ENCODE data around the gene HK1.
"Not testable (repeated sequence)": the region's sequence is repeated elsewhere in the genome, so short reads cannot be mapped to it uniquely, and the experiment has no call there.

HK1 gene

DNA sequence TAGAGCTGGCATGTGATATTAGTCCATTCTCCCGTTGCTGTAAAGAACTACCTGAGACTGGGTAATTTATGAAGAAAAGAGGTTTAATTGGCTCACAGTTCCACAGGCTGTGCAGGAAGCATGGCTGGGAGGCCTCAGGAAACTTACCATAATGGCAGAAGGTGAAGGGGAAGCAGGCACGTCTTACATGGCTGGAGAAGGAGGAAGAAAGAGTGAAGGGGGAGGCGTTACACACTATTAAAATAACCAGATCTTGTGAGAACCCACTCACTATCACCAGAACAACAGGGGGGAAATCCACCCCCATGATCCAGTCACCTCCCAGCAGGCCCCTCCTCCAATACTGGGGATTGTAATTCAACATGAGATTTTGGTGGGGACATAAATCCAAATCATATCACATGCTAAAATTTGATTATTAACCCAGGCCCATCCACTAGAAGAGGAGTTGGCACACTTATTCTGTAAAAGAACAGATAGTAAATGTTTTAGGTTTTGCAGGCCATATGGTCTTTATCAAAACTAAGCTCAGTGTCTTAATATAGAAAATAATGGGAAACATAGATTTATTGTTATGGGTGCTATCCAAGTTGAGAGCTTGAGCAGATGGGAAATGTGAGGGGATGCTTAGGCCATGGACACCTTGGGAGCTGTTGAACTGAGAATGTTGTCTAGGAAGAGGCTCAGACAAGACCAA, 18.6 kb upstream of the HK1 start:
- no peak for DNase-seq (ENCODE audit: low spot score)

DNA sequence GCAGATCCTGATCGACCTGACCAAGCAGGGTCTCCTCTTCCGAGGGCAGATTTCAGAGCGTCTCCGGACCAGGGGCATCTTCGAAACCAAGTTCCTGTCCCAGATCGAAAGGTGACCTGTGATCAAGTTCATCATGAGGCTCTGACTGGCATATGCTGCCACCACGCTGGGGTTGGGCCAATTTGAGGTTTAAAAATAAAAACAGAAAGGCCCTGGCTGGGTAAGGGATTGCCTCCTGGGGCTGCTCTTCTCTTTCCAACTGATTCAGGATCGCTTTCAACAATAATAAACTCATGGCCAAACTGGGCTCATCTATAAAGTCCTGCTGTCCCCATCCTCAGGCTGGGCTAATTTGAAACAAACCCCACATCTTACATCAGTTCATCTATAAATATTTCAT, 17.1 kb upstream of the HK1 start:
- no peak for DNase-seq (ENCODE audit: low spot score)

DNA sequence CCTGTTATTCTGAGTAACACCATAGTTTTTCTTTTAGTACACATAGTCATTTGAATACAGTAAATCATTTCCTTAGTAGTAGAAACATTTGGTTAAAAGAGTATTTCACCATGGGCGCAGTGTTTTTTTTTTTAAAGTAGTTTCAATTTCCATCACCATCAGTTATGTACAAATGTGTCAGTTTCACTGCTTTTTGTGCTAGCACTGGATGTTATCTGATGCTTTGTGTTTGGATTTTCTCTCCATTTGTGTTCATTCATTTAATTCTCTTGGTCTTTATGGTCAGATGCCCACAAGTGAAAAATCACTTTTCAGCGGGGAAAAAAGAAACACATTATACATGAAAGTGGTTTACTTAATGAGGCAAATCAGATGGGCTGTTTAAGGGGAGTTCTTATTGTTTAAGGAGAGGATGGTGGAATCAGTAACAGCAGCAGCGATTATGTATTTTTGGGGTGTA, 16.0 kb upstream of the HK1 start:
- no peak for DNase-seq (ENCODE audit: low spot score)

DNA sequence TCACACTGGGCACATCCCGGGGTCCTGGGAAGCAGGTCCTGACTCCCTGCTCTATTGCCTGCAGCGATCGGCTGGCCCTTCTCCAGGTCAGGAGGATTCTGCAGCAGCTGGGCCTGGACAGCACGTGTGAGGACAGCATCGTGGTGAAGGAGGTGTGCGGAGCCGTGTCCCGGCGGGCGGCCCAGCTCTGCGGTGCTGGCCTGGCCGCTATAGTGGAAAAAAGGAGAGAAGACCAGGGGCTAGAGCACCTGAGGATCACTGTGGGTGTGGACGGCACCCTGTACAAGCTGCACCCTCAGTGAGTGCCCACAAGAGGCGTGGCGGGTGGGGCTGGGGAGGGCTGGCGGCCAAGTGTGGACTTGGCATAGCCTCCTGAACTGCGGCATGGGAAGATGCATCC, 12.8 kb upstream of the HK1 start:
- DNase-seq (ENCODE audit: low spot score): no peak

DNA sequence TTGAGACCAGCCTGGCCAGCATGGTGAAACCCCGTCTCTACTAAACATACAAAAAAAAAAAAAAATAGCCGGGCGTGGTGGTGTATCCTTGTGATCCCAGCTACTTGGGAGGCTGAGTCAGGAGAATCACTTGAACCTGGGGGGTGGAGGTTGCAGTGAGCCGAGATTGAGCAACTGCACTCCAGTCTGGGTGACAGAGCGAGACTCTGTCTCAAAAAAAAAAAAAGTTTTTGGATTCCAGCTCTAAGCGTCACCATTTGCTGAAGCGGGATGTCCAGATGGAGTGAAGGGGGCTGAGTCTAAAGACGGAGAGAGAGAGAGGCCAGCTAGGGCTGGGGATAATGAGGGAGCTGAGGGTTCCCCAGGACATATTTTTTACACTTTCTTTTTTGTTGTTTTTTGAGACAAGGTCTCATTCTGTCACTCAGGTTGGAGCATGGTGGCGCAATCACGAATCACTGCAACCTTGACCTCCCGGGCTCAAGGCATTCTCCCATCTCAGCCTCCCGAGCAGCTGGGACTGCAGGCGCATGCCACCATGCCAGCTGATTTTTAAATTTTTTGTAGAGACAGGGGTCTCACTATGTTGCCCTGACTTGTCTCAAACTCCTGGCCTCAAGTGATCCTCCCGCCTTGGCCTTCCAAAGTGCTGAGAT, 9.4 kb upstream of the HK1 start:
- DNase-seq (ENCODE audit: low spot score): no peak

DNA sequence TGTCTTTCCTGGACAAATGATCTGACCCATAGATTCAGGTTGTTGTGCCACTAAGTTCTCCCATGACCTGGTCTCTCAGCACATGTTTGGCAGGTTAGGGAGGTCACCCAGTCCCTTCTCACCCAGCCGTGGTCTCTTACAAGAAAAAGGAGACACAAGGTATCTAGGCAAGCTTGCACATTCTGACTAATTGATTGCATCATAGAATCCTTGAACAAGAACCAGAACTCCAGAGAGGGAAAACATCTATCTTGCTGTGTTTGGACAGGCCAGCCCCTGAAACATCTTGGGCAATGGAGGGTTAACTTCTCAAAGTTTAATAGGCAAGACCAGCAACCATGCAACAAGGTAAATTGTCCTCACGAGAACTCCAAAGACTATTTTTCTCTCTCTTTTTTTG, 8.5 kb upstream of the HK1 start:
- no peak for DNase-seq (ENCODE audit: low spot score)

DNA sequence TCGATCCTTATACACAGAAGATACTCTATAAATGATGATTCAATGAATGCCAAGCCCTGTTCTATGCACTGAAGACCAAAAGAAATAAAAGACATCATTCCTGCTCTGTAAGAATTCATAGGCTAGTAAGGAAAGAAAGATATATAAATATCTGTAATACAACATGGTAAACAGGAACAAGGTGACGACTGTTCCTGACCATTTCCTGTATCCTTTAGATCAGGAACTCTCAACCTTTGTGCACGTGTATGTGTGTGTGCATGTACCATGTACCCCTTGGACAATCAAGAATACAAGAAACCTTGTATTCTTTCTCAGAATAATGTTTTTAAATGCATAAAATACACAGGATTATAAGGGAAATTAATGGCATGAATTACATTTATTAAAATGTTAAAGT, 7.3 kb upstream of the HK1 start:
- DNase-seq (ENCODE audit: low spot score): no peak

DNA sequence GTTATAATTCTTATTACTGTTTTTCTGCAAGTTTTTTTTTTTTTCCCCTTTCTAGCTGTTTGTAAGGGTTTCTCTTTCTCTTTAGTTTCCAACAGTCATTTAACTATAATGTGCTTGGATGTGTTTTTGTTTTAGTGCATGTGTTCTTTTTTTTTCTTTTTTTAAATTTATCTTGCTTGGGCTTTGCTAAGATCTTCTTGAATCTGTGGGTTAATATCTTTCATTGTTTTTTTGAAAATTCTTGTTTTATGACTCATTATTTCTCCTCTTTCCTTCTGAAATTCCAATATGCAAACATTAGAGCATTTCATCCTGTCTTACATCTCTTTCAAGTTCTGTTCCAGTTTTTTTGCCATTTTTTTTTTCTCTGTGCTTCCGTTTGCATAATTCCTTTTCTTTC, 5.7 kb upstream of the HK1 start:
- no peak for DNase-seq (ENCODE audit: low spot score)

DNA sequence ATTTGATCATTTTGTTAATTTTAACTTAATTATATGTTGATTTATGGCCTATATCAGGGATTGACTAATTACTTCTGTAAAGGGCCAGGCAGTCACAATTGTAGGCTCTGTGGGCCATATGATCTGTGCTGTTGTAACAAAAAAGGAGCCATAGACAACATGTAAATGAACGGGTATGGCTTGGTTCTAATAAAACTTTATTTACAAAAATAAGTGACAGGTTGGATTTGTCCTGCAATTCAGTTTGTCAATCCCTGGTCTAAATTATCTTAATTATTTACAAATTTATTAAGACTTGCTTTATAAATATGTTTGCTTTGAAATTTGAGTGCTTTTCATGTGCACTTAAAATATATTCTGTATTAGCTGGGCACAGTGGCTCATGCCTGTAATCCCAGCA, 2.9 kb upstream of the HK1 start:
- DNase-seq (ENCODE audit: low spot score): no peak

DNA sequence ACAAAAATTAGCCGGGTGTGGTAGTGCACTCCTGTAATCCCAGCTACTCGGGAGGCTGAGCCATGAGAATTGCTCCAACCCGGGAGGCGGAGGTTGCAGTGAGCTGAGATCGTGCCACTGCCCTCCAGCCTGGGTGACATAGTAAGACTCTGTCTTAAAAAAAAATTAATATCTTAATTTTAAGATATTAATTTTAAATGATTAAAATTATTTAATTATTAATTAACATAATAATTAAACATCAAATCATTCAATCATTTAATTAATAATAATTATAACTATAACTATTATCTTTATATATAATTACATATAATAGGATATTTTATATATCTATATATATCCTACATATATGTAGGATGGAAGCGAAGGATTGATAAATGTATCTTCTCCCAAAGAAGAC, 1.8 kb upstream of the HK1 start:
- DNase-seq (ENCODE audit: low spot score): no peak

DNA sequence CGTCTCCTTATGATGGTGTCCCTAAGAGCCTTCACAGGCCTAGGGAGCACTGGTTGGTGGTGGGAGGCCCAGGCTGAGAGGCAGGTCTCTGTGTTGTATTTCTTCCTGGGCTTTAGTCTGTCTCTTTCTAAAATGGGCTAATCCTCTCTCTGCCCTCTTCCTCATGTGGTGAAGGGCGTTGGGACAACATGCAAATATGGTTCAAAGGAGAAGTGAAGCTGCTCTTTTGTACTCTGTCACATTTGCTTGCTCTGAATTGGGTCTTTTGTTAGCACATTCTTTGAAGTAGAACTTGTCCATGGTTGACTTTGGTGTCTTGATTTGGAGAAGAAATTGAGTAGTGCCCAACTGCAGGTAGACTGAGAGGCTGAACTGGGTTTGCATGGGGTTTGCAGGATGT, 814 bp downstream of the HK1 start:
- DNase-seq (ENCODE audit: low spot score): no peak

DNA sequence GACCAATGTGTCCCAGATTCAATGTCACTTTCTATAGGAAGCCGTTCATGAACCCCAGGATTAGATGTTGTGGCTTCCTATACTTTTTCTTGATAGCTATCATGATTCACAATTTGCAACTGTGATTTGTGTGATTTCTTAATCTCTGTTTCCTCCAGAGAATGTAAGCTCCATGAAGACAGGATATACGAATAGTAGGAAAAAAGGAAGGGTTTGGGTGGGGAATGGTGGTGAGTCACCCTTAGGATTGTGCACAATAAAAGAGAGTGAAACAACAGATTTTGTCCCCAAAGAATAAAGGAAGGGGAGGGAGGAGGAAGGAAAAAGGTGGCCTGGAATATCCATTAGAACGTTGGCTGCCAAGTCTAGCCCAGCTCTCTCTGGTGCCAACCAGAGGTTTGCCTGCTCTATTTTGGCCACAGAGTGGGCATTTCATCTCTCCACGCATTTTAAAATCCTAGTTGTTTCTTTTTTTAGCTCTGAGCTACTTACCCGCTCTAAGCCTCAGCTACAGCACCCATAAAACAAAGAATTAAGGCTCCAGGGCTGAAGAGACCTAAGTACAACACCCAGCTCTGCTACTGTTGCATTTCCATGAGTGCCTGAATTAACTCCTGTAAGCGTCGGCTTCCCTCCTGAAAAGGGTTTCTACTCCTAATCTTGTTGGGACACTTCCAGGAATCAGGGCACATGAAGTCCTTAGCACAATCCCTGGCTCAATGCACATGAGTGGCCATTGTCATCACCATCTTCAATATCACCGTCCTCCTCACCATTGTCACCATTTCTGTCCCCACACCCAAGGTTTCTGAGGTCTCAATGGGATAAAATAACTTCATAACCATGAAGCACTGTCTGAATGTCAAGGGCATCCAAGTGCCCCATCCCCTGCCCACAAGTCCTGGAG, 3.5 kb downstream of the HK1 start:
- DNase-seq (ENCODE audit: low spot score): no peak

DNA sequence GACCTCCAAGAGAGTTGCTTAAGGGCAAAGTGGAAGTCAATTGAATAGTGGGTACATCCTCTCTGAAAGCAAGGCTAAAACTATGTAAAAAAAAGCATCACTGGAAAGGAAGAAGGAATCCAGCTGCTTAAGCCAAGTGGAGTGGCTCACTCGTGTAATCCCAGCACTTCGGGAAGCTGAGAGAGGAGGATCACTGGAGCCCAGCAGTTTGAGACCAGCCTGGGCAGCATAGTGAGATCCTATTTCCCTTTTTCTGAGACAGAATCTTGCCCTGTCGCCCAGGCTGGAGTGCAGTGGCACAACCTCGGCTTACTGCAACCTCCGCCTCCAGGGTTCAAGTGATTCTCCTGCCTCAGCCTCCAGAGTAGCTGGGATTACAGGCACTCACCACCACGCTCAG, 6.1 kb downstream of the HK1 start:
- DNase-seq (ENCODE audit: low spot score): not testable (repeated sequence)

DNA sequence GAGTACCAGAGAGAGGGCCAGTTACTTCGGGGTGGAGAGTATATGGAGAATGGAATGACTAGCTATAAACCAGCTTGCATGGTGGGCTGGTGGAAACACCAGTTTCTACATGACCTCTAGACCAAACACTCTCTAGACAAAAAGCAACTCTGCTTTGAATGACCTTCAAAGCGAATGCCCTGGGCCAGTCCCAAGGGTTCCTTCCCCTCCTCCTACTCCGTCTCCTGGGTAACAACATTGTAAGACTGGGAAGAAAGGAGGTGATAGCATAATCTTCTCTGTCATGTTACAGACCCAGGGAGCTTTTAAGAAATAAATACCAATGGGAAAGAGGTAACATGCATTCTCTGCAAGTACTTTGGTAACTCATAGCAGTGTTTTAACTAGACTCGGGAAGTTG, 7.4 kb downstream of the HK1 start:
- DNase-seq (ENCODE audit: low spot score): peak; percentile 46

DNA sequence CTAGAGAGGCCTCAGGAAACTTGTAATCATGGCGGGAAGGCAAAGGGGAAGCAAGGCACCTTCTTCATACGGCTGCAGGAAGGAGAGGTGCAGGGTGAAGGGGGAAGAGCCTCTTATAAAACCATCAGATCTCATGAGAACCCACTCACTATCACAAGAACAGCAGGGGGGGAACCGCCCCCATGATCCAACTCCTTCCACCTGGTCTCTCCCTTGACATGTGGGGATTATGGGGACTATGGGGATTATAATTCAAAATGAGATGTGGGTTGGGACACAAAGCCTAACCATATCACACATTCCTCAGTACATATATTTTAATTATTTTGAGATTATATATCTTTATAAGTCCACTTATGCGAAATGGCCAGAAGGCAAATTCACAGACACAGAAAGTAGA, 8.9 kb downstream of the HK1 start:
- no peak for DNase-seq (ENCODE audit: low spot score)

DNA sequence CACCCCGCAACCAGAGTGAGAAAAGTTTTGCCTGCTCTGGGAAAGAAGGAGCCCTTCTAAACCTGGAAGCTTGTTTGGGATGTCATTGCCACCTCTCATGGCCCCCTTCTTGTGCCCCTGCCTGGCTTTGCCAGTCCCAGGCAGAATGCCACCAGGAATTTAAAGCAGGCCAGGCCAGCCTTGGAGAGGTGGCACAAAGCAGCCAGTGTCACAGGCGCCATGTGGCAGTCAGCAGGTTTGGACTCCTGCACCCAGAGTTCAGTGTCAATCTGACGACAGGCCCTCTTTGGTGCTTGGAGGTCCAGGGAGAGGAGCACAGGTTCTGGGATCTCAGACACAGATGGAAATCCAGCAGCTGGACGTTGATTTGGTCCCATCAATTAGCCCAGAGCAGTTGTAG, 12.7 kb downstream of the HK1 start:
- no peak for DNase-seq (ENCODE audit: low spot score)

DNA sequence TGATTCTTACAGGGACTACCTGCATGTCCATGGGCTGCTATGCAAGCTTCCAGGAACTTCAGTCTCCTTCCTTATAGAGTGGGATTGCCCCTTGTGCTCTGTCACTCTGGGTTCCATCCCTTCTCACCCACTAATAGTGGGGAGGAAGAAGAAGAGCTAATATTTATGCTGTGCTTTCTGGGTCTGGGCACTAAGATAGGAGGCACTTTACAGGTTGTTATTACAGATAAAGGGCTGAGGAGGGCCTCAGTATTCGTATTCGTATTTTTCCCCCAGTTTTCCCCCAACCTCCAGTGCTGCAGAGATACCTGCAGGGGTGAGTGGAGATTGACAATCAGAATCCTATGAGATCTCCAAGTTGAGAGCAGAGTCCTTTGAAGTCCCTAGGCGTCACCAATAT, 14.2 kb downstream of the HK1 start:
- DNase-seq (ENCODE audit: low spot score): no peak

DNA sequence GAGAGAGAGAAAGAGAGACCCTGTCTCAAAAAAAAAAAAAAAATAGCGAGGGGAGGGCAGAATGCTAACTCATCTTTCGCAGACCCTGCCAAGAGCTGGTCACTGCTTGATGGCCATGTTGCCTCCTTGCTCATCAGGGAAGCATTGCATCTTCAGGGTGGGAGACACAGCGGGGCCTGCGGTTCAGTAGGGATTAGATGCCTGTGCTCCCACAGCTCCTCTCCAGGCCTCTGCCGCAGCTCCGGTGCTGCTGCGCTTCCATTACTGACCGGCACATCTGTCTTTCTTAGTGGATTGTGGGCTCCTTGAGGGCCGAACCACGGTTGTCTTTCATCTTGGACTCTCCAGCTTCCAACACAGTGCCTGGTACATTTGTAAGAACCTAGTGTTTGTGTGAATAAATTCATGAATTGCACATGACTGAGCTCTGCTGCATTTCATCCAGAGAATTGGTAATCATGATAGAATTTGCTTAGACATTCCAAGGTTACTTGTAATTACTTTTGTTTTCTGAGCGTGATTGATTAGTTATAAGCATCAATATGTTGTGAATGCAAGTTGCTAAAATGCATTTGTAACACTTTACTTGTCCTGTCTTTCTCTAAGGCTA, 16.8 kb downstream of the HK1 start:
- no peak for DNase-seq (ENCODE audit: low spot score)

DNA sequence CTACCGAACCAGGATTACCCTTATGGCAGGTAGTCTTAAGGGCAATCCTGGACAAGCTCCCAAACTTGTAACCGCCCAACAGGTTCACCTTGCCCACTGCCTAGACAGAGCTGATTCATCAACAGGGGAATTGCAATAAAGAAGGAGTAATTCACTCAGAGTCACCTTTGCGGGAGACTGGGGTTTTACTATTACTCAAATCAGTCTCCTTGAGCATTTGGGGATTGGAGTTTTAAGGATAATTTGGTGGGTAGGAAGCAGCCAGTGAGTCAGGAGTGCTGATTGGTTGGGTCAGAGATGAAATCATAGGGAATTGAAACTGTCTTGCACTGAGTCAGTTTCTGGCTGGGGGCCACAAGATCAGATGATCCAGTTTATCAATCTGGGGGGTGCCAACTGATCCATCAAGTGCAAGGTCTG, 25.3 kb downstream of the HK1 start:
- no peak for DNase-seq (ENCODE audit: low spot score)

DNA sequence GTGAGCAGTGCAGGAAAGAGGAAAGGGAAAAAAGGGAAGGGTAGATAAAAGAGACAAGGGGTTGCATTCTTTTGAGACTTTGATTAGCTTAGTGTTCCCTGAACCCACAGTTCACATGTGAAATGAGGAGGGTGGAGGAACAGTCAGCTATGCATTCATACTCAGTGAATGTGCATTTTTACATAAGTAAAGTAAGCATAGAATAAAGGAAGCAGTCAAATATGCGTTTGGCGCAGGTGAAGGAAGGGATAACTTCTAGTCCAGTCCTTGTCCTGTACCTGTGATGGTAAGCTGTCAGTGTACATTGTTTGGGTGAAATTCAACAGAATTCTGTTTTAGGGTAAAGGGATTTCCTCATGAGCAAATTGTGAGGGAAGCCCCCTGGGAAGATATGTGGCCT, 28.1 kb downstream of the HK1 start:
- DNase-seq (ENCODE audit: low spot score): no peak

DNA sequence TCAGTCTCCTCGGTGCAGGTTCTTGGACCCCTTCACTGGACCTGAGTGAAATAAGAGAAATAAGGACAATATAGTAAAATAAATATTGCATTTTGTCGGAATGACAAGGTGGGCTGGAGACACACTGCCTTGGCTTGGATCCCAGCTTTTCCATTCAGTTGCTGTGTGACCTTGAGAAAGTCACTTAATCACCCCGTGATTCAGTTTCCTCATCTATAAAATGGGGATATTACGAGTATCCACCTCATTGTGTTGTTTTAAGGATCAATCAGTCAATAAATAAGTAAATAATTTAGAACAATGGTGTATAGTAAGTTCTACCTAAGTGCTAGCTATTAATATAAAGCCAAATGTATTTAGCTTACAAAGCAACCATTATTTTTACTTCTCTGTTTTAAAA, 29.1 kb downstream of the HK1 start:
- no peak for DNase-seq (ENCODE audit: low spot score)

DNA sequence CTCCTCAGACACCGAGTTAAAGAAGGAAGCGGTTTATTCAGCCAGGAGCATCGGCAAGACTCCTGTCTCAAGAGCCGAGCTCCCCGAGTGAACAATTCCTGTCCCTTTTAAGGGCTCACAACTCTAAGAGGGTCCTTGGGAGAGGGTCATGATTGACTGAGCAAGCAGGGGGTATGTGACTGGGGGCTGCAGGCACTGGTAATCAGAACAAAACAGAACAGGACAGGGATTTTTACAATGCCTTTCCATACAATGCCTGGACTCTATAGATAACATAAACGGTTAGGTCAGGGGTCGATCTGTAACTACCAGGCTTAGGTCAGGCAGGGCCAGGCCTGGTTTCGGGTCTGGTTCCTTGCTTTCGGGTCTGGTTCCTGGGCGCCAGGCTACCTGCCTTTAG, 30.0 kb downstream of the HK1 start:
- DNase-seq (ENCODE audit: low spot score): not testable (repeated sequence)

DNA sequence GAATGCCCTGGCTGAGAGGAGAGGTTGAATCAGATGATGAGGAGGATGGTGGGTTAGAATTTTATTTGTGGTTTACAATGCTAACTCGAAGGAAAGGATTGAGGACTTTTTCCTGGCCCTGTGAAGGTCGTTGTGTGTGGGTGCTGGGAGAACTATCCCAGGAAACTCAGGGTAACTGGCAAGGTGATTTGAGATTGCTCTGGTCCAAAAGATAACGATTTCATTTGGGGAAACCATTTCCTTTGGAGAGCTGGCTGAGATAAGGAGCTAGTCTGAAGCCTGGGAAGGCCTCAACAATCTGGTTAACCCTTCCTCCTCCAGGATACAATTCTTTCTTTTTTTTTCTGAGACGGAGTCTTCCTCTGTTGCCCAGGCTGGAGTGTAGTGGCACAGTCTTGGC, 33.0 kb downstream of the HK1 start:
- DNase-seq (ENCODE audit: low spot score): no peak
